OCI-LY1 (cell line): ENCODE measurements around the gene TXNRD2.

Experiments used
- CTCF ChIP-seq: fragments of 200-600 bp; sonication (generic), shearing (Covaris generic); IDR thresholded peaks from 2 replicates; pipeline ENCODE4 v1.5.1; 2017; ENCODE audit warnings: mild to moderate bottlenecking, antibody characterized with exemption, low read length, moderate library complexity, mixed read lengths
- EZH2 ChIP-seq: fragments of 200-600 bp; sonication (generic), shearing (Covaris generic); IDR thresholded peaks from 2 replicates; pipeline ENCODE4 v1.8.0; 2017; ENCODE audit warnings: borderline replicate concordance, mixed run types, mild to moderate bottlenecking, antibody characterized with exemption, low read length, moderate library complexity, mixed read lengths

- TF ChIP-seq CTCF = no peak
- no peak for TF ChIP-seq EZH2
Observed at GRCh38 chr22:19855504-19856409, 85.9 kb downstream of the TXNRD2 start.
